Tibial nerve (tissue), 4 donors: ENCODE results near the gene LCN9. TPM values are rescaled to one million over a fixed set of nuclear protein-coding genes. Genes with fewer than 3 reads are reported as not detected.

ENCODE experiments used
- DNase-seq, 2 donors: peaks; one replicate each; pipeline ENCODE4 v3.0.0-alpha.2; 2019; ENCODE audit warnings: low spot score in 2 of 2
- H3K27ac ChIP-seq, 4 donors: fragments of 200-600 bp; sonication (generic) in 3 of 4; one replicate each; pipeline ENCODE4 v1.5.1; 2017 to 2019; ENCODE audit warnings: mild to moderate bottlenecking in 1 of 4
- H3K27me3 ChIP-seq, 2 donors: fragments of 200-600 bp; sonication (generic) in 1 of 2; one replicate each; pipeline versions ENCODE4 v1.5.1 to v1.6.0; 2017 to 2019
- H3K36me3 ChIP-seq, 3 donors: fragments of 200-600 bp; sonication (generic); one replicate each; pipeline ENCODE4 v1.5.1; 2018 to 2019
- H3K4me1 ChIP-seq, 4 donors: fragments of 200-600 bp; sonication (generic) in 3 of 4; one replicate each; pipeline ENCODE4 v1.5.1; 2017 to 2019
- H3K4me3 ChIP-seq, 4 donors: fragments of 200-600 bp; sonication (generic) in 3 of 4; one replicate each; pipeline ENCODE4 v1.5.1; 2017 to 2019; ENCODE audit warnings: mild to moderate bottlenecking in 1 of 4, moderate library complexity in 1 of 4
- H3K9me3 ChIP-seq, 4 donors: fragments of 200-600 bp; sonication (generic) in 3 of 4; one replicate each; pipeline ENCODE4 v1.5.1; 2017 to 2019
- CTCF ChIP-seq, 5 experiments: fragments of 200-600 bp in 3 of 5; fragments of 450-650 bp in 2 of 5; sonication (generic) in 3 of 5; IDR thresholded peaks; one replicate each; pipeline ENCODE4 v1.5.1; 2016 to 2019; ENCODE audit warnings: antibody characterized with exemption in 5 of 5, mild to moderate bottlenecking in 3 of 5, moderate library complexity in 2 of 5
- EP300 ChIP-seq, 2 donors: sonication (generic); formaldehyde crosslinking; IDR thresholded peaks; one replicate each; pipeline ENCODE4 v1.6.1; 2017; ENCODE audit warnings: antibody characterized with exemption in 2 of 2, mild to moderate bottlenecking in 1 of 2
- POLR2A ChIP-seq, 2 donors: fragments of 450-650 bp; IDR thresholded peaks; one replicate each; pipeline ENCODE4 v1.6.1; 2017; ENCODE audit warnings: antibody characterized with exemption in 2 of 2, mild to moderate bottlenecking in 2 of 2, moderate library complexity in 2 of 2
- WGBS, 2 donors: methylation state at CpG; one replicate each; pipeline ENCODE4 v1.1.5; 2018; 5-methylcytosine and 5-hydroxymethylcytosine counted together
- total RNA-seq, 4 donors: library from RNA; depleted of rRNA; stranded (reverse); fragments of >200 nt; gene quantifications; one replicate each; pipeline ENCODE4 v1.1.0, GENCODE V29; 2016

Gene LCN9
- not detected for total RNA-seq

- Histone ChIP-seq H3K4me3 (no peak within 1 kb of the TSS), H3K4me1 (no peaks in the 10 kb centered on the region), H3K9me3 (no peaks in the 10 kb centered on the region), H3K36me3 (no peaks in the 10 kb centered on the region), H3K27me3 (no peaks in the 10 kb centered on the region), H3K27ac (no peak within 1 kb of the TSS)
- TF ChIP-seq POLR2A (IDR thresholded peaks at IDR 0.05) (no peak), CTCF (IDR thresholded peaks at IDR 0.05) (no peak), EP300 (IDR thresholded peaks at IDR 0.05) (no peak)
- DNase-seq = no peak
- WGBS, 2 donors = 40 to 49% methylated on average over 20 to 25 of the region's 25 CpGs
These were observed at the start of gene LCN9 for GRCh38 chr9:135662758-135663450. LCN9 (plus strand) TSS chr9:135663309; CDS start chr9:135663322, 13 bp downstream.

- Histone ChIP-seq H3K4me3 (no peak overlapping the region), H3K9me3 (no peaks in the 10 kb centered on the region), H3K27me3 (peaks cover 0 to 35% of the 10 kb centered on the region in 2 donors), H3K36me3 (no peaks in the 10 kb centered on the region), H3K4me1 (no peaks in the 10 kb centered on the region), H3K27ac (no peak overlapping the region)
- DNase-seq = no peak
- TF ChIP-seq POLR2A (IDR thresholded peaks at IDR 0.05) (no peak), EP300 (IDR thresholded peaks at IDR 0.05) (no peak), CTCF (IDR thresholded peaks at IDR 0.05) (no peak)
- WGBS, 2 donors = 70 to 73% methylated on average over 24 to 25 of the region's 34 CpGs
These were observed 48.9 kb upstream of the LCN9 start for GRCh38 chr9:135613946-135614805.

- Histone ChIP-seq H3K9me3 (no peaks in the 10 kb centered on the region), H3K4me1 (no peaks in the 10 kb centered on the region), H3K4me3 (no peak overlapping the region), H3K27ac (no peak overlapping the region), H3K36me3 (no peaks in the 10 kb centered on the region), H3K27me3 (peaks cover 0 to 40% of the 10 kb centered on the region in 2 donors)
- 73 to 77% methylated on average over 18 of the region's 29 CpGs for WGBS, 2 donors
- no peak for DNase-seq
- TF ChIP-seq EP300 (IDR thresholded peaks at IDR 0.05) (no peak), CTCF (IDR thresholded peaks at IDR 0.05) (no peak), POLR2A (IDR thresholded peaks at IDR 0.05) (no peak)
These were observed 48.1 kb upstream of the LCN9 start for GRCh38 chr9:135614821-135615665.

- no peak overlapping the region for H3K27ac ChIP-seq
- no peaks in the 10 kb centered on the region for H3K36me3 ChIP-seq
- H3K9me3 ChIP-seq = no peaks in the 10 kb centered on the region
- 51 to 52% methylated on average over 21 to 31 of the region's 31 CpGs for WGBS, 2 donors
- TF ChIP-seq EP300 (IDR thresholded peaks at IDR 0.05) (no peak), CTCF (IDR thresholded peaks at IDR 0.05) (no peak), POLR2A (IDR thresholded peaks at IDR 0.05) (no peak)
- H3K4me3 ChIP-seq = no peak overlapping the region
- no peak for DNase-seq
- peaks cover 0 to 40% of the 10 kb centered on the region in 2 donors for H3K27me3 ChIP-seq
- H3K4me1 ChIP-seq = no peaks in the 10 kb centered on the region
These were observed 47.2 kb upstream of the LCN9 start for GRCh38 chr9:135615666-135616618.
